ENCODE measurements around the gene HSPA9. TPM values are rescaled to one million over a fixed set of nuclear protein-coding genes. Genes with fewer than 3 reads are reported as not detected.
A peak's percentile ranks its signal among the peaks of the same experiment; 100 is the strongest.

HSPA9 gene
- total and polyA plus RNA-seq, 9 of the 15 experiments (the other 6 are each of a cell fraction or from before 2014, with no cell fraction given): 195 to 583 (median 514) TPM

GRCh38 chr5:138575194-138576015 lies at the start of gene HSPA9 (continued):
- TF ChIP-seq CEBPG (CRISPR knock-in tag; IDR thresholded peaks at IDR 0.05): peak; percentile 100
- TF ChIP-seq CEBPG (tag; conservative IDR thresholded peaks at IDR 0.05 in 1 of 2, IDR thresholded peaks at IDR 0.05 in 1 of 2): peak; percentile 97 to 100
- peak; percentile 38 for TF ChIP-seq FUS (optimal IDR thresholded peaks at IDR 0.05; ENCODE audit: low read depth, low read length)
- TF ChIP-seq NRF1 (conservative IDR thresholded peaks at IDR 0.05 in 1 of 2, IDR thresholded peaks at IDR 0.05 in 1 of 2): peak; percentile 95 to 96
- TF ChIP-seq ZNF143 (CRISPR knock-in tag; IDR thresholded peaks at IDR 0.05): peak; percentile 59; the same call in 1 of the 2 replicates
- TF ChIP-seq STAT5A (IDR thresholded peaks at IDR 0.05; ENCODE audit: borderline replicate concordance, low read length): peak; percentile 9; the same call in 1 of the 2 replicates
- no peak for TF ChIP-seq BDP1 (IDR thresholded peaks at IDR 0.05; ENCODE audit: insufficient read depth, insufficient read length)
- peak in 1 of 3 experiments; percentile 88; a peak in 2 of 6 replicates for TF ChIP-seq ZBTB11 (CRISPR knock-in tag; IDR thresholded peaks at IDR 0.05)
- no peak for TF ChIP-seq ZNF23 (CRISPR knock-in tag; IDR thresholded peaks at IDR 0.05)
- TF ChIP-seq, protein P1, sequence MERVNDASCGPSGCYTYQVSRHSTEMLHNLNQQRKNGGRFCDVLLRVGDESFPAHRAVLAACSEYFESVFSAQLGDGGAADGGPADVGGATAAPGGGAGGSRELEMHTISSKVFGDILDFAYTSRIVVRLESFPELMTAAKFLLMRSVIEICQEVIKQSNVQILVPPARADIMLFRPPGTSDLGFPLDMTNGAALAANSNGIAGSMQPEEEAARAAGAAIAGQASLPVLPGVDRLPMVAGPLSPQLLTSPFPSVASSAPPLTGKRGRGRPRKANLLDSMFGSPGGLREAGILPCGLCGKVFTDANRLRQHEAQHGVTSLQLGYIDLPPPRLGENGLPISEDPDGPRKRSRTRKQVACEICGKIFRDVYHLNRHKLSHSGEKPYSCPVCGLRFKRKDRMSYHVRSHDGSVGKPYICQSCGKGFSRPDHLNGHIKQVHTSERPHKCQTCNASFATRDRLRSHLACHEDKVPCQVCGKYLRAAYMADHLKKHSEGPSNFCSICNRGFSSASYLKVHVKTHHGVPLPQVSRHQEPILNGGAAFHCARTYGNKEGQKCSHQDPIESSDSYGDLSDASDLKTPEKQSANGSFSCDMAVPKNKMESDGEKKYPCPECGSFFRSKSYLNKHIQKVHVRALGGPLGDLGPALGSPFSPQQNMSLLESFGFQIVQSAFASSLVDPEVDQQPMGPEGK (CRISPR knock-in tag; IDR thresholded peaks at IDR 0.05; ENCODE audit: borderline replicate concordance): no peak
- 0 out of 2 replicates have a peak, but pooled peaks have one; percentile 10 for TF ChIP-seq ZNF431 (CRISPR knock-in tag; IDR thresholded peaks at IDR 0.05)
- no peak for TF ChIP-seq NR4A1 (CRISPR knock-in tag; IDR thresholded peaks at IDR 0.05)
- TF ChIP-seq NR4A1 (tag; IDR thresholded peaks at IDR 0.05): 0 out of 2 replicates have a peak, but pooled peaks have one; percentile 24
- no peak for TF ChIP-seq EWSR1 (IDR thresholded peaks at IDR 0.05; ENCODE audit: borderline replicate concordance, low read depth, partially characterized antibody)
- TF ChIP-seq SAFB (IDR thresholded peaks at IDR 0.05; ENCODE audit: borderline replicate concordance, low read depth, low read length): peak; percentile 76; the same call in 1 of the 2 replicates
- TF ChIP-seq SNAPC5 (CRISPR knock-in tag; IDR thresholded peaks at IDR 0.05): no peak
- 0 out of 2 replicates have a peak, but pooled peaks have one; percentile 13 for TF ChIP-seq NR2C2 (CRISPR knock-in tag; IDR thresholded peaks at IDR 0.05)
- peak; percentile 98 for TF ChIP-seq NR2C2 (tag; IDR thresholded peaks at IDR 0.05)
- TF ChIP-seq TCF15 (CRISPR knock-in tag; IDR thresholded peaks at IDR 0.05): no peak

Measured in K562 (cell line).